H9 (cell line): ENCODE measurements around the gene UGT1A8. TPM values are rescaled to one million over a fixed set of nuclear protein-coding genes. Genes with fewer than 3 reads are reported as not detected.
A peak's percentile ranks its signal among the peaks of the same experiment; 100 is the strongest.

ENCODE experiments used
- DNase-seq: peaks from one replicate; pipeline ENCODE4 v3.0.0-alpha.2; 2017
- H2AFZ ChIP-seq: one replicate; pipeline ENCODE4 v1.6.1; 2013; ENCODE audit warnings: mild to moderate bottlenecking, low read length, control low read depth, moderate library complexity
- H2AK5ac ChIP-seq: 2 replicates; pipeline ENCODE4 v1.6.1; 2013; ENCODE audit warnings: low read length, control low read depth, mixed read lengths; ENCODE audit not compliant: insufficient read length
- H2BK120ac ChIP-seq: one replicate; pipeline ENCODE4 v1.6.1; 2013; ENCODE audit warnings: low read depth, mild to moderate bottlenecking, low read length, control low read depth, inconsistent platforms; ENCODE audit not compliant: poor library complexity, severe bottlenecking
- H2BK12ac ChIP-seq: 2 replicates; pipeline ENCODE4 v1.6.1; 2013; ENCODE audit warnings: low read length, control low read depth, mixed read lengths, low read depth; ENCODE audit not compliant: insufficient read length
- H2BK15ac ChIP-seq: 2 replicates; pipeline ENCODE4 v1.6.1; 2013; ENCODE audit warnings: low read depth, low read length, control low read depth
- H2BK20ac ChIP-seq: one replicate; pipeline ENCODE4 v1.6.1; 2013; ENCODE audit warnings: low read depth, mild to moderate bottlenecking, low read length, control low read depth, inconsistent platforms; ENCODE audit not compliant: poor library complexity, severe bottlenecking
- H2BK5ac ChIP-seq: 2 replicates; pipeline ENCODE4 v1.6.1; 2013; ENCODE audit warnings: low read length, control low read depth, mixed read lengths; ENCODE audit not compliant: insufficient read length
- H3K14ac ChIP-seq: 2 replicates; pipeline ENCODE4 v1.6.1; 2013; ENCODE audit warnings: low read length, control low read depth; ENCODE audit not compliant: insufficient read depth
- H3K18ac ChIP-seq: 2 replicates; pipeline ENCODE4 v1.6.1; 2013; ENCODE audit warnings: low read depth, mild to moderate bottlenecking, mixed read lengths, low read length, control low read depth; ENCODE audit not compliant: insufficient read length
- H3K23ac ChIP-seq: 2 replicates; pipeline ENCODE4 v1.6.1; 2013; ENCODE audit warnings: low read length, control low read depth, mixed read lengths, low read depth; ENCODE audit not compliant: insufficient read length
- H3K23me2 ChIP-seq: 2 replicates; pipeline ENCODE4 v1.6.1; 2013; ENCODE audit warnings: low read depth, mild to moderate bottlenecking, mixed read lengths, low read length, control low read depth; ENCODE audit not compliant: insufficient read length, poor library complexity, severe bottlenecking
- H3K27ac ChIP-seq: 2 replicates; pipeline ENCODE4 v1.5.1; 2013; ENCODE audit warnings: low read length, control low read depth, mixed read lengths, low read depth; ENCODE audit not compliant: insufficient read length
- H3K27me3 ChIP-seq: 2 replicates; pipeline ENCODE4 v1.6.1; 2013; ENCODE audit warnings: low read length, control low read depth, inconsistent platforms; ENCODE audit not compliant: insufficient read depth
- H3K4ac ChIP-seq: 2 replicates; pipeline ENCODE4 v1.6.1; 2013; ENCODE audit warnings: low read depth, mild to moderate bottlenecking, control low read depth, inconsistent platforms, low read length, moderate library complexity
- H3K4me1 ChIP-seq: 2 replicates; pipeline ENCODE4 v1.6.1; 2013; ENCODE audit warnings: low read length, control low read depth, inconsistent platforms; ENCODE audit not compliant: insufficient read depth
- H3K4me2 ChIP-seq: 2 replicates; pipeline ENCODE4 v1.6.1; 2013; ENCODE audit warnings: low read length, control low read depth, mixed read lengths; ENCODE audit not compliant: insufficient read length, insufficient read depth
- H3K56ac ChIP-seq: 2 replicates; pipeline ENCODE4 v1.6.1; 2013; ENCODE audit warnings: low read depth, mild to moderate bottlenecking, mixed read lengths, low read length, control low read depth; ENCODE audit not compliant: insufficient read length
- H3K79me1 ChIP-seq: 2 replicates; pipeline ENCODE4 v1.6.1; 2013; ENCODE audit warnings: low read depth, mild to moderate bottlenecking, moderate library complexity, low read length, control low read depth, inconsistent platforms; ENCODE audit not compliant: insufficient read depth, poor library complexity, severe bottlenecking
- H3K79me2 ChIP-seq: 2 replicates; pipeline ENCODE4 v1.6.1; 2013; ENCODE audit warnings: low read length, control low read depth, inconsistent platforms; ENCODE audit not compliant: insufficient read depth
- H3K9ac ChIP-seq: 2 replicates; pipeline ENCODE4 v1.6.1; 2013; ENCODE audit warnings: low read length, control low read depth, mixed read lengths; ENCODE audit not compliant: insufficient read length; ENCODE audit errors: extremely low read depth
- H3K9me3 ChIP-seq: one replicate; pipeline ENCODE4 v1.6.1; 2013; ENCODE audit warnings: low read depth, low read length, inconsistent platforms; ENCODE audit not compliant: control insufficient read depth
- H3T11ph ChIP-seq: one replicate; pipeline ENCODE4 v1.6.1; 2013; ENCODE audit warnings: mild to moderate bottlenecking, low read length, control low read depth, inconsistent platforms
- H4K20me1 ChIP-seq: one replicate; pipeline ENCODE4 v1.6.1; 2013; ENCODE audit not compliant: control insufficient read depth, insufficient read length, insufficient read depth
- H4K5ac ChIP-seq: 2 replicates; pipeline ENCODE4 v1.6.1; 2013; ENCODE audit warnings: low read depth, mild to moderate bottlenecking, mixed read lengths, low read length, control low read depth; ENCODE audit not compliant: insufficient read length
- H4K8ac ChIP-seq: replicated peaks from 2 replicates; pipeline ENCODE4 v1.6.1; 2013; ENCODE audit warnings: low read length, control low read depth, mixed read lengths, low read depth; ENCODE audit not compliant: insufficient read length
- H4K91ac ChIP-seq: 2 replicates; pipeline ENCODE4 v1.6.1; 2013; ENCODE audit warnings: low read depth, mild to moderate bottlenecking, moderate library complexity, mixed read lengths, low read length, control low read depth; ENCODE audit not compliant: insufficient read length
- H3K27ac Mint-ChIP-seq, 3 experiments: 2 replicates in 2 of 3; 3 replicates in 1 of 3; pipeline ENCODE4 v1.8.0; 2020 to 2021; ENCODE audit warnings: mixed read lengths in 3 of 3, mild to moderate bottlenecking in 1 of 3, moderate library complexity in 1 of 3
- H3K27me3 Mint-ChIP-seq: 2 replicates; pipeline ENCODE4 v1.8.0; 2021; ENCODE audit warnings: low read depth, mild to moderate bottlenecking, moderate library complexity, mixed read lengths
- H3K36me3 Mint-ChIP-seq, 3 experiments: 2 replicates in 2 of 3; 3 replicates in 1 of 3; pipeline ENCODE4 v1.8.0; 2020 to 2021; ENCODE audit warnings: low read depth in 3 of 3, mixed read lengths in 3 of 3; ENCODE audit not compliant: insufficient read depth in 1 of 3
- H3K4me1 Mint-ChIP-seq, 2 experiments: 2 replicates each; pipeline ENCODE4 v1.8.0; 2020; ENCODE audit warnings: mixed read lengths in 2 of 2
- H3K4me3 Mint-ChIP-seq, 2 experiments: 2 replicates in 1 of 2; 3 replicates in 1 of 2; pipeline ENCODE4 v1.8.0; 2020 to 2021; ENCODE audit warnings: mild to moderate bottlenecking in 2 of 2, mixed read lengths in 2 of 2, moderate library complexity in 1 of 2
- H3K9me3 Mint-ChIP-seq, 2 experiments: 2 replicates in 1 of 2; 3 replicates in 1 of 2; pipeline ENCODE4 v1.8.0; 2020; ENCODE audit warnings: mild to moderate bottlenecking in 2 of 2, mixed read lengths in 2 of 2, moderate library complexity in 1 of 2
- CTCF ChIP-seq: fragments of 200-600 bp; sonication (generic); conservative IDR thresholded peaks from 3 replicates; pipeline ENCODE4 v1.8.0; 2021; ENCODE audit warnings: antibody characterized with exemption, mild to moderate bottlenecking
- WGBS: extraction: QIAGEN DNeasy Blood & Tissue Kit; methylation state at CpG from one replicate; pipeline ENCODE4 v1.1.7; 2013; ENCODE audit warnings: missing lambda C conversion rate, low lambda C conversion rate, mixed read lengths; ENCODE audit not compliant: insufficient read length; ENCODE audit errors: extremely low coverage; 5-methylcytosine and 5-hydroxymethylcytosine counted together
- total RNA-seq: library from RNA; stranded (reverse); gene quantifications from 2 replicates; pipeline ENCODE4 v1.2.1, GENCODE V29; 2021

UGT1A8 gene
- total RNA-seq, 1 experiment from 2014 or later, result not detected

- no peak overlapping the region for H3K27ac ChIP-seq
- no peaks in the 10 kb centered on the region for H3K4me1 ChIP-seq
- no peaks in the 10 kb centered on the region for H4K20me1 ChIP-seq
- H3T11ph ChIP-seq, result no peak overlapping the region
- no peak overlapping the region for H2BK15ac ChIP-seq
- no peak overlapping the region for H2BK20ac ChIP-seq
- H3K9ac ChIP-seq, result no peak overlapping the region
- WGBS, result no CpG with 5 or more reads among the region's 18 CpGs
- Mint-ChIP-seq H3K9me3 (peaks cover 0 to 3% of the 10 kb centered on the region in 2 experiments; a peak in 1 of 5 replicates), H3K4me1 (no peaks in the 10 kb centered on the region), H3K27me3 (peaks cover 10% of the 10 kb centered on the region), H3K36me3 (no peaks in the 10 kb centered on the region; a peak in 1 of 7 replicates), H3K27ac (no peak overlapping the region), H3K4me3 (no peak overlapping the region)
- no peak for TF ChIP-seq CTCF
- H3K4me2 ChIP-seq, result no peak overlapping the region
- H2BK5ac ChIP-seq, result no peak overlapping the region
- no peaks in the 10 kb centered on the region for H3K27me3 ChIP-seq
- H3K79me1 ChIP-seq, result no peaks in the 10 kb centered on the region
- no peaks in the 10 kb centered on the region for H3K23me2 ChIP-seq
- no peak overlapping the region for H2BK120ac ChIP-seq
- H2BK12ac ChIP-seq, result no peak overlapping the region
- no peak overlapping the region for H3K4ac ChIP-seq
- H3K9me3 ChIP-seq, result no peaks in the 10 kb centered on the region
- no peak overlapping the region for H3K18ac ChIP-seq
- H3K23ac ChIP-seq, result no peak overlapping the region
- no peak overlapping the region for H4K91ac ChIP-seq
- no peaks in the 10 kb centered on the region for H3K79me2 ChIP-seq
- no peak overlapping the region for H3K56ac ChIP-seq
- H2AFZ ChIP-seq, result no peak overlapping the region
- H4K5ac ChIP-seq, result no peak overlapping the region
- no peak overlapping the region for H2AK5ac ChIP-seq
- no peak overlapping the region for H4K8ac ChIP-seq
- H3K14ac ChIP-seq, result no peak overlapping the region; the same call in 1 of the 2 replicates
- peak; percentile 23 for DNase-seq
These were observed 173.9 kb downstream of the UGT1A8 start for GRCh38 chr2:233791151-233791882.
